GM10266 (cell line): ENCODE measurements around the gene COMMD10.

Experiments
- DNase-seq: peaks from one replicate; pipeline ENCODE4 v3.0.0; 2012; ENCODE audit errors: extremely low spot score
- CTCF ChIP-seq: IDR thresholded peaks from 2 replicates; pipeline ENCODE4 v1.5.1; 2012; ENCODE audit warnings: mild to moderate bottlenecking, low read depth; ENCODE audit not compliant: control insufficient read depth, insufficient read depth; ENCODE audit errors: missing control alignments

COMMD10 gene

GRCh38 chr5:116084871-116085715 is at the start of gene COMMD10:
Gene COMMD10 (plus strand): TSS chr5:116085025.
- DNase-seq: peak; percentile 75
- TF ChIP-seq CTCF: no peak

- DNase-seq: no peak
- no peak for TF ChIP-seq CTCF
These were observed 49.7 kb upstream of the COMMD10 start for GRCh38 chr5:116035123-116035522.

- no peak for DNase-seq
- TF ChIP-seq CTCF: no peak
These were observed 47.5 kb upstream of the COMMD10 start for GRCh38 chr5:116037236-116037822.

- DNase-seq: peak; percentile 25
These were observed 46.0 kb upstream of the COMMD10 start for GRCh38 chr5:116038817-116039216.

GRCh38 chr5:116042375-116042774 is 42.5 kb upstream of the COMMD10 start:
- TF ChIP-seq CTCF: no peak

More at GRCh38 chr5:116038817-116039216, 46.0 kb upstream of the COMMD10 start:
- TF ChIP-seq CTCF: no peak

GRCh38 chr5:116044073-116044472 is 40.8 kb upstream of the COMMD10 start:
- no peak for DNase-seq
- TF ChIP-seq CTCF: no peak

More at GRCh38 chr5:116042375-116042774, 42.5 kb upstream of the COMMD10 start:
- no peak for DNase-seq

- DNase-seq: no peak
These were observed 39.0 kb upstream of the COMMD10 start for GRCh38 chr5:116045821-116046220.

More at GRCh38 chr5:116045821-116046220, 39.0 kb upstream of the COMMD10 start:
- TF ChIP-seq CTCF: no peak
